Measurements from ENCODE around the gene L2HGDH. TPM values are rescaled to one million over a fixed set of nuclear protein-coding genes. Genes with fewer than 3 reads are reported as not detected.
A peak's percentile ranks its signal among the peaks of the same experiment; 100 is the strongest.

Gene L2HGDH
- polyA plus RNA-seq, 2 of the 4 experiments (the other 2 are of a cell fraction) = 14.5 to 18.1 TPM

GRCh38 chr14:50231475-50232275 lies 80.4 kb downstream of the L2HGDH start, which contains the start of gene SOS2:
TSS of gene SOS2 (minus strand) at chr14:50231578. CDS start at chr14:50231283, 295 bp downstream.
- ChIA-PET POLR2A (interaction anchor here (0.8 to 1.5 kb wide), 5 partner anchors 29 to 370 kb away, joined by 3 to 8 read pairs (median 4); partner anchors contain the start of genes DMAC2L and L2HGDH), CTCF (no interaction called here)
- Histone ChIP-seq H3K27ac (peak within 1 kb of the TSS; percentile 95 to 98), H3K9me3 (peaks cover 4% of the 10 kb centered on the region; the same call in 1 of the 3 replicates), H3K4me2 (peak within 1 kb of the TSS; percentile 87), H3K4me3 (peak within 1 kb of the TSS; percentile 90), H3K4me1 (peaks cover 17% of the 10 kb centered on the region; the same call in 2 of the 3 replicates)
- TF ChIP-seq NFE2L2 (conservative IDR thresholded peaks at IDR 0.05; ENCODE audit: low read length) = no peak
- peak; percentile 8; the same call in 1 of the 3 replicates for TF ChIP-seq CTCF (IDR thresholded peaks at IDR 0.05)
- TF ChIP-seq POLR2A (IDR thresholded peaks at IDR 0.05; ENCODE audit: low read length) = peak; percentile 76
- 0 out of 3 replicates have a peak, but pooled peaks have one; percentile 15 for TF ChIP-seq SMC3 (IDR thresholded peaks at IDR 0.05)
- TF ChIP-seq PHF8 (IDR thresholded peaks at IDR 0.05; ENCODE audit: borderline replicate concordance, low read depth) = peak; percentile 64; the same call in 1 of the 2 replicates
- TF ChIP-seq BCL3 (IDR thresholded peaks at IDR 0.05) = peak; percentile 74; the same call in 2 of the 3 replicates
- TF ChIP-seq RAD21 (conservative IDR thresholded peaks at IDR 0.05 in 1 of 2, IDR thresholded peaks at IDR 0.05 in 1 of 2) = no peak
- peak; percentile 70; the same call in 1 of the 2 replicates for TF ChIP-seq HMGXB4 (CRISPR knock-in tag; IDR thresholded peaks at IDR 0.05; ENCODE audit: borderline replicate concordance)
- peak in 1 of 2 experiments; percentile 87; a peak in 2 of 5 replicates for TF ChIP-seq JUN (IDR thresholded peaks at IDR 0.05)
- WGBS (ENCODE audit: missing lambda C conversion rate) = 0% methylated on average over 15 of the region's 90 CpGs
- ATAC-seq = peak; percentile 95 to 97
- no peak for FAIRE-seq
- peak; percentile 81 to 87 for DNase-seq (ENCODE audit: low read depth in 1 of 2, low spot score in 1 of 2)

- H3K9me3 ChIP-seq = peaks cover 4% of the 10 kb centered on the region; the same call in 1 of the 3 replicates
- H3K27ac ChIP-seq = peak overlapping the region; percentile 95 to 98
- peaks cover 23% of the 10 kb centered on the region; the same call in 2 of the 3 replicates for H3K4me1 ChIP-seq
- peak overlapping the region; percentile 90 for H3K4me3 ChIP-seq
- ATAC-seq (peak; percentile 47 to 66), DNase-seq (ENCODE audit: low read depth in 1 of 2, low spot score in 1 of 2) (peak; percentile 33 to 55), FAIRE-seq (no peak)
- ChIA-PET CTCF (no interaction called here), POLR2A (interaction anchor here (0.8 to 1.5 kb wide), 5 partner anchors 28 to 369 kb away, joined by 3 to 8 read pairs (median 4); partner anchors contain the start of genes DMAC2L and L2HGDH)
- peak overlapping the region; percentile 84 for H3K4me2 ChIP-seq
- TF ChIP-seq RNF2 (IDR thresholded peaks at IDR 0.05; ENCODE audit: borderline replicate concordance, low read depth) (no peak), REST (IDR thresholded peaks at IDR 0.05) (no peak), MAFK (IDR thresholded peaks at IDR 0.05; ENCODE audit: partially characterized antibody) (no peak), CBX8 (IDR thresholded peaks at IDR 0.05) (no peak), HDAC2 (IDR thresholded peaks at IDR 0.05) (no peak), ATOH8 (CRISPR knock-in tag; IDR thresholded peaks at IDR 0.05; ENCODE audit: low read depth) (no peak), CEBPB (IDR thresholded peaks at IDR 0.05) (peak in 1 of 2 experiments; percentile 58; a peak in 3 of 4 replicates), FOSL2 (IDR thresholded peaks at IDR 0.05) (no peak), FOSL2 (CRISPR knock-in tag; IDR thresholded peaks at IDR 0.05) (peak; percentile 77)
- under 1% methylated on average over 18 of the region's 64 CpGs for WGBS (ENCODE audit: missing lambda C conversion rate)
Observed at GRCh38 chr14:50230701-50231474, 81.1 kb downstream of the L2HGDH start.
